Activated T-helper 9 cell treated with anti-CD3 and anti-CD28 coated beads, Interleukin-2, amount 50 U/mL, for 16 hours (primary cell): ENCODE results near the gene PIK3CD.

Source experiments
- DNase-seq: peaks from one replicate; pipeline ENCODE4 v3.0.0-alpha.2; 2020; ENCODE audit warnings: low read depth

The PIK3CD gene

GRCh38 chr1:9719978-9720722 lies 68.6 kb downstream of the PIK3CD start:
- no peak for DNase-seq

GRCh38 chr1:9720785-9721605 lies 69.5 kb downstream of the PIK3CD start:
- DNase-seq, result no peak

GRCh38 chr1:9721606-9722377 lies 70.3 kb downstream of the PIK3CD start:
- peak; percentile 66 for DNase-seq

GRCh38 chr1:9722378-9722749 lies 70.8 kb downstream of the PIK3CD start:
- no peak for DNase-seq

GRCh38 chr1:9723068-9723805 lies 71.7 kb downstream of the PIK3CD start:
- no peak for DNase-seq

- DNase-seq, result no peak
Observed at GRCh38 chr1:9723926-9724325, 72.4 kb downstream of the PIK3CD start.

- DNase-seq, result peak; percentile 63
Observed at GRCh38 chr1:9724706-9725476, 73.4 kb downstream of the PIK3CD start.

GRCh38 chr1:9726406-9726805 lies 74.9 kb downstream of the PIK3CD start:
- no peak for DNase-seq

- no peak for DNase-seq
Observed at GRCh38 chr1:9726905-9727595, 75.5 kb downstream of the PIK3CD start.

GRCh38 chr1:9728451-9729295 lies 77.1 kb downstream of the PIK3CD start:
- DNase-seq, result peak; percentile 49

GRCh38 chr1:9729523-9729922 lies 78.0 kb downstream of the PIK3CD start:
- DNase-seq, result no peak

GRCh38 chr1:9730096-9730901 lies 78.8 kb downstream of the PIK3CD start:
- no peak for DNase-seq

GRCh38 chr1:9731051-9731537 lies 79.6 kb downstream of the PIK3CD start:
- DNase-seq, result no peak

GRCh38 chr1:9731561-9731960 lies 80.0 kb downstream of the PIK3CD start:
- DNase-seq, result no peak

- no peak for DNase-seq
Observed at GRCh38 chr1:9732123-9732971, 80.8 kb downstream of the PIK3CD start.

- DNase-seq, result no peak
Observed at GRCh38 chr1:9733160-9733789, 81.7 kb downstream of the PIK3CD start.

- DNase-seq, result no peak
Observed at GRCh38 chr1:9735800-9736199, 84.3 kb downstream of the PIK3CD start.
